GM18873 (cell line): ENCODE measurements around the gene MT1F.

Experiments used
- ATAC-seq: cut with Tn5 transposase; IDR thresholded peaks from one replicate; pipeline ENCODE4 v1.9.1; 2021; ENCODE audit warnings: mild to moderate bottlenecking, moderate library complexity, moderate number of reproducible peaks; ENCODE audit not compliant: unreplicated experiment, low FRiP score

The MT1F gene

GRCh38 chr16:56689171-56689570, 31.4 kb downstream of the MT1F start:
- no peak for ATAC-seq

GRCh38 chr16:56690420-56691122, 32.8 kb downstream of the MT1F start:
- no peak for ATAC-seq

GRCh38 chr16:56691885-56692284, 34.1 kb downstream of the MT1F start:
- no peak for ATAC-seq

- ATAC-seq: no peak
Observed at GRCh38 chr16:56695246-56695645, 37.5 kb downstream of the MT1F start.

- no peak for ATAC-seq
Observed at GRCh38 chr16:56697456-56698155, 39.8 kb downstream of the MT1F start.

GRCh38 chr16:56700195-56700594, 42.4 kb downstream of the MT1F start:
- ATAC-seq: no peak

GRCh38 chr16:56700631-56701030, 42.9 kb downstream of the MT1F start:
- ATAC-seq: no peak

GRCh38 chr16:56701534-56701933, 43.8 kb downstream of the MT1F start:
- ATAC-seq: no peak

GRCh38 chr16:56702836-56703235, 45.1 kb downstream of the MT1F start:
- no peak for ATAC-seq
